CD4-positive, alpha-beta T cell (primary cell): ENCODE results near the gene ROR1. TPM values are rescaled to one million over a fixed set of nuclear protein-coding genes. Genes with fewer than 3 reads are reported as not detected.
"Not testable (repeated sequence)": the region's sequence is repeated elsewhere in the genome, so short reads cannot be mapped to it uniquely, and the experiment has no call there.

ENCODE experiments used
- ATAC-seq: fragments of 200-7000 bp; cut with Tn5 transposase; one replicate; pipeline ENCODE4 v1.10.0; 2022; ENCODE audit warnings: mild to moderate bottlenecking; ENCODE audit not compliant: poor library complexity
- CTCF ChIA-PET: fragments of 350-600 bp; sonication (Branson Sonifier 250); formaldehyde crosslinking; loops from one replicate; lab custom pipeline; 2021; ENCODE audit warnings: antibody characterized with exemption, inconsistent platforms; lab: Charles Lee
- POLR2A ChIA-PET: fragments of 350-600 bp; sonication (Branson Sonifier 250); formaldehyde crosslinking; loops from one replicate; lab custom pipeline; 2021; ENCODE audit warnings: antibody characterized with exemption, inconsistent platforms; lab: Charles Lee
- DNase-seq, 14 experiments: peaks; one replicate each; pipeline ENCODE4 v3.0.0-alpha.2; 2013 to 2020; ENCODE audit warnings: mixed read lengths in 2 of 14
- H3K27ac ChIP-seq, 2 donors: one replicate each; pipeline versions ENCODE4 v1.5.1 to v1.7.0; 2013; ENCODE audit warnings: low read length in 2 of 2, low read depth in 1 of 2, mild to moderate bottlenecking in 1 of 2
- H3K27me3 ChIP-seq, 2 experiments: 1 replicate in 1 of 2; 2 replicates in 1 of 2; pipeline versions ENCODE4 v1.6.1 to v1.7.0; 2013; ENCODE audit warnings: low read length in 2 of 2, control low read depth in 1 of 2, mild to moderate bottlenecking in 1 of 2, moderate library complexity in 1 of 2; ENCODE audit not compliant: insufficient read depth in 2 of 2, control insufficient read depth in 1 of 2
- H3K36me3 ChIP-seq: one replicate; pipeline ENCODE4 v1.6.1; 2013; ENCODE audit warnings: low read length, control low read depth; ENCODE audit not compliant: insufficient read depth
- H3K4me1 ChIP-seq: one replicate; pipeline ENCODE4 v1.6.1; 2013; ENCODE audit warnings: low read length, control low read depth; ENCODE audit not compliant: insufficient read depth
- H3K4me3 ChIP-seq: one replicate; pipeline ENCODE4 v1.5.1; 2013; ENCODE audit warnings: mild to moderate bottlenecking, low read length, moderate library complexity
- H3K9me3 ChIP-seq, 2 experiments: 1 replicate in 1 of 2; 2 replicates in 1 of 2; pipeline versions ENCODE4 v1.6.1 to v1.7.0; 2013; ENCODE audit warnings: low read length in 2 of 2, mild to moderate bottlenecking in 2 of 2, control low read depth in 1 of 2, moderate library complexity in 1 of 2; ENCODE audit not compliant: control insufficient read depth in 1 of 2, insufficient read depth in 1 of 2
- H3K27ac Mint-ChIP-seq: one replicate; pipeline ENCODE4 v1.8.0; 2020; ENCODE audit warnings: mixed read lengths
- H3K27me3 Mint-ChIP-seq: one replicate; pipeline ENCODE4 v1.8.0; 2021; ENCODE audit warnings: mixed read lengths
- H3K36me3 Mint-ChIP-seq: one replicate; pipeline ENCODE4 v1.8.0; 2021; ENCODE audit warnings: low read depth, mixed read lengths
- H3K4me1 Mint-ChIP-seq: one replicate; pipeline ENCODE4 v1.8.0; 2021; ENCODE audit warnings: low read depth, mixed read lengths
- H3K4me3 Mint-ChIP-seq: one replicate; pipeline ENCODE4 v1.8.0; 2020; ENCODE audit warnings: mild to moderate bottlenecking, mixed read lengths
- H3K9me3 Mint-ChIP-seq: one replicate; pipeline ENCODE4 v1.8.0; 2020; ENCODE audit warnings: mixed read lengths
- intact Hi-C, 2 experiments: fragments of 100-400 bp; cut with DNase I in 1 of 2; cut with micrococcal nuclease in 1 of 2; formaldehyde crosslinking; loops; one replicate each; pipeline versions ENCODE4 v1.15.1 to v1.9.0; 2023 to 2025; cut with DNase I, micrococcal nuclease
- total RNA-seq, 174 experiments: library from RNA in 2 of 174; stranded (reverse) in 2 of 174; gene quantifications; one replicate each; pipeline ENCODE4 v1.2.3 and lab custom pipeline; 2021 to 2026
- TF ChIP-seq, protein P1 (sequence below): fragments of 200-600 bp; IDR thresholded peaks from one replicate; pipeline ENCODE4 v1.8.0; 2022; ENCODE audit warnings: antibody characterized with exemption, mild to moderate bottlenecking

Gene ROR1
- total RNA-seq, 2 experiments from 2014 or later: not detected

DNA sequence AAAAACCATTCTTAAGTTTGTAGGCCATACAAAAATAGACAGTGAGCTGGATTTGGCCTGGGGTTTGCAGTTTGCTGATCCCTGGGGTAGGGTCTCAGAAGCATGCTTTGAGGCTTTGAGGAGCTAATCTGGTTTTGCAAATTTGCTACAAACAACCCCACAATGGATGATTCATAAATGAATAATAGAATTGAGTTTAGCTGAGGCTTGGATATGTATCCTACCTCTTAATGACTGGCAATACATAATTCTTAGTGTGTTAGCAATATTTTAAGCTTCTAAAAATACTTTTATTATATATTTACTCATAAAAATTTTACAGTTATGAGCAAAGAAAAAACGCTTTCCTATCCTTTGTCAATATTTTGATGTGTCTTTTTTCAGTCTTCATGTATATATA is 50.6 kb downstream of the ROR1 start:
- H3K36me3 Mint-ChIP-seq: no peaks in the 10 kb centered on the region
- Histone ChIP-seq H3K27me3 (no peaks in the 10 kb centered on the region), H3K9me3 (no peaks in the 10 kb centered on the region), H3K36me3 (no peaks in the 10 kb centered on the region), H3K27ac (no peak overlapping the region), H3K4me1 (no peaks in the 10 kb centered on the region), H3K4me3 (no peak overlapping the region)
- H3K27ac Mint-ChIP-seq: no peak overlapping the region
- TF ChIP-seq, protein P1, sequence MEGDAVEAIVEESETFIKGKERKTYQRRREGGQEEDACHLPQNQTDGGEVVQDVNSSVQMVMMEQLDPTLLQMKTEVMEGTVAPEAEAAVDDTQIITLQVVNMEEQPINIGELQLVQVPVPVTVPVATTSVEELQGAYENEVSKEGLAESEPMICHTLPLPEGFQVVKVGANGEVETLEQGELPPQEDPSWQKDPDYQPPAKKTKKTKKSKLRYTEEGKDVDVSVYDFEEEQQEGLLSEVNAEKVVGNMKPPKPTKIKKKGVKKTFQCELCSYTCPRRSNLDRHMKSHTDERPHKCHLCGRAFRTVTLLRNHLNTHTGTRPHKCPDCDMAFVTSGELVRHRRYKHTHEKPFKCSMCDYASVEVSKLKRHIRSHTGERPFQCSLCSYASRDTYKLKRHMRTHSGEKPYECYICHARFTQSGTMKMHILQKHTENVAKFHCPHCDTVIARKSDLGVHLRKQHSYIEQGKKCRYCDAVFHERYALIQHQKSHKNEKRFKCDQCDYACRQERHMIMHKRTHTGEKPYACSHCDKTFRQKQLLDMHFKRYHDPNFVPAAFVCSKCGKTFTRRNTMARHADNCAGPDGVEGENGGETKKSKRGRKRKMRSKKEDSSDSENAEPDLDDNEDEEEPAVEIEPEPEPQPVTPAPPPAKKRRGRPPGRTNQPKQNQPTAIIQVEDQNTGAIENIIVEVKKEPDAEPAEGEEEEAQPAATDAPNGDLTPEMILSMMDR: no peak
- H3K4me3 Mint-ChIP-seq: no peak overlapping the region
- ChIA-PET POLR2A (no interaction called here), CTCF (no interaction called here)
- H3K9me3 Mint-ChIP-seq: no peaks in the 10 kb centered on the region
- no peaks in the 10 kb centered on the region for H3K4me1 Mint-ChIP-seq
- ATAC-seq: no peak
- peaks cover 8% of the 10 kb centered on the region for H3K27me3 Mint-ChIP-seq
- DNase-seq: no peak
- intact Hi-C loops: no loop called here

DNA sequence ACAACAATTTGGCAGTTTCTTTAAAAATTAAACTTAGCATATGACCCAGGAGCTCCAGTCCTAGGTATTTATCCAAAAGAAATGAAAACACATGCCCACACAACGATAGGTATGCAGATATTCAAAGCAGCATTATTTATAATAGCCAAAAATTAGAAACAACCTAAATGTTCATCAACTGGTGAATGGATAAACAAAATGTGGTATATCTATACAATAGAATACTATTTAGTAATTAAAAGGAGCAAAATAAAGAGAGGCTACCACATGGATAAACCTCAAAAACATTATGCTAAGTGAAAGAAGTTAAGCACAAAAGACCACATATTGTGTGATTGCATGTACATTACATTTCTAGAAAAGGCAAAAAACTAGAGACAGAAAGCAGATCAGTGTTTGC is 51.3 kb downstream of the ROR1 start:
- Histone ChIP-seq H3K27me3 (no peaks in the 10 kb centered on the region), H3K9me3 (no peaks in the 10 kb centered on the region), H3K4me3 (no peak overlapping the region), H3K36me3 (no peaks in the 10 kb centered on the region), H3K27ac (no peak overlapping the region), H3K4me1 (no peaks in the 10 kb centered on the region)
- Mint-ChIP-seq H3K36me3 (no peaks in the 10 kb centered on the region), H3K4me3 (no peak overlapping the region), H3K4me1 (no peaks in the 10 kb centered on the region), H3K27ac (no peak overlapping the region), H3K9me3 (no peaks in the 10 kb centered on the region), H3K27me3 (peaks cover 8% of the 10 kb centered on the region)
- intact Hi-C loops: no loop called here
- TF ChIP-seq, protein P1: no peak
- ATAC-seq: no peak
- POLR2A ChIA-PET: no interaction called here
- DNase-seq: no peak
- CTCF ChIA-PET: no interaction called here

DNA sequence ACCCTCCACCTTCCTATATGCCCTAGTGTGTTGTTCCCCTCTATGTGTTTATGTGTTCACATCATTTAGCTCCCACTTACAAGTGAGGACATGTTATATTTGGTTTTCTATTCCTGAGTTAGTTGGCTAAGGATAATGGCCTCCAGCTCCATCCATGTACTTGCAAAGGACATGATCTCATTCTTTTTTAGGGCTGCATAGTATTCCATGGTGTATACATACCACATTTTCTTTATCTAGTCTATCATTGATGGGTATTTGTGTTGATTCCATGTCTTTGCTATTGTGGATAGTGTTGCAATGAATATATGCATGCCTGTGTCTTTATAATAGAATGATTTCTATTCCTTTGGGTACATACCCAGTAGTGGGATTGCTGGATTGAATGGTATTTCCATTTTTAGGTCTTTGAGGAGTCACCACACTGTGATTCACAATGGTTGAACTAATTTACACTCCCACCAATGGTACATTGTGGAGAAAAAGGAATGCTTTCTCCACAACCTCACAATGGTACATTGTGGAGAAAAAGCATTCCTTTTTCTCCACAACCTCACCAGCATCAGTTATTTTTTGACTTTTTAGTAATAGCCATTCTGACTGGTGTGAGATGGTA is 52.5 kb downstream of the ROR1 start:
- H3K4me3 Mint-ChIP-seq, H3K4me1 Mint-ChIP-seq, H3K4me3 ChIP-seq, POLR2A ChIA-PET, ATAC-seq, intact Hi-C loops, H3K4me1 ChIP-seq, H3K9me3 ChIP-seq, CTCF ChIA-PET, H3K27ac ChIP-seq, H3K27ac Mint-ChIP-seq, H3K27me3 Mint-ChIP-seq, H3K27me3 ChIP-seq, H3K36me3 ChIP-seq, H3K9me3 Mint-ChIP-seq, DNase-seq, H3K36me3 Mint-ChIP-seq: not testable (repeated sequence)
